LNCaP clone FGC (cell line): ENCODE measurements around the gene MXD4.

Source experiments
- DNase-seq: peaks from one replicate; pipeline ENCODE4 v3.0.0-alpha.2; 2011; ENCODE audit warnings: low read depth
- H3K4me3 ChIP-seq: 2 replicates; pipeline ENCODE4 v1.5.1; 2011; ENCODE audit warnings: mild to moderate bottlenecking, low read depth, low read length, control low read depth
- TF ChIP-seq, protein P1 (sequence below): IDR thresholded peaks from 2 replicates; pipeline ENCODE4 v1.5.1; 2012; ENCODE audit warnings: mild to moderate bottlenecking; ENCODE audit not compliant: control insufficient read depth, insufficient read depth; ENCODE audit errors: extremely low read depth

The MXD4 gene

GRCh38 chr4:2243681-2244380, 18.1 kb downstream of the MXD4 start:
- TF ChIP-seq, protein P1, sequence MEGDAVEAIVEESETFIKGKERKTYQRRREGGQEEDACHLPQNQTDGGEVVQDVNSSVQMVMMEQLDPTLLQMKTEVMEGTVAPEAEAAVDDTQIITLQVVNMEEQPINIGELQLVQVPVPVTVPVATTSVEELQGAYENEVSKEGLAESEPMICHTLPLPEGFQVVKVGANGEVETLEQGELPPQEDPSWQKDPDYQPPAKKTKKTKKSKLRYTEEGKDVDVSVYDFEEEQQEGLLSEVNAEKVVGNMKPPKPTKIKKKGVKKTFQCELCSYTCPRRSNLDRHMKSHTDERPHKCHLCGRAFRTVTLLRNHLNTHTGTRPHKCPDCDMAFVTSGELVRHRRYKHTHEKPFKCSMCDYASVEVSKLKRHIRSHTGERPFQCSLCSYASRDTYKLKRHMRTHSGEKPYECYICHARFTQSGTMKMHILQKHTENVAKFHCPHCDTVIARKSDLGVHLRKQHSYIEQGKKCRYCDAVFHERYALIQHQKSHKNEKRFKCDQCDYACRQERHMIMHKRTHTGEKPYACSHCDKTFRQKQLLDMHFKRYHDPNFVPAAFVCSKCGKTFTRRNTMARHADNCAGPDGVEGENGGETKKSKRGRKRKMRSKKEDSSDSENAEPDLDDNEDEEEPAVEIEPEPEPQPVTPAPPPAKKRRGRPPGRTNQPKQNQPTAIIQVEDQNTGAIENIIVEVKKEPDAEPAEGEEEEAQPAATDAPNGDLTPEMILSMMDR: no peak
- no peak overlapping the region for H3K4me3 ChIP-seq
- no peak for DNase-seq

- peak within 1 kb of the TSS; percentile 83 for H3K4me3 ChIP-seq
- peak; percentile 87 for DNase-seq
- TF ChIP-seq, protein P1: no peak
Observed at GRCh38 chr4:2241410-2242353, 20.2 kb downstream of the MXD4 start, which contains the start of the genes HAUS3 and POLN. Gene HAUS3 (minus strand): TSS chr4:2242121. CDS start chr4:2240946, 1,175 bp downstream. Gene POLN (minus strand): TSS chr4:2242121. CDS start chr4:2229231, 12,890 bp downstream.

GRCh38 chr4:2241003-2241402, 20.9 kb downstream of the MXD4 start:
- no peak for DNase-seq
- TF ChIP-seq, protein P1: no peak
- H3K4me3 ChIP-seq: peak overlapping the region; percentile 83

- TF ChIP-seq, protein P1: no peak
- DNase-seq: no peak
- H3K4me3 ChIP-seq: no peak overlapping the region
Observed at GRCh38 chr4:2236944-2237666, 24.8 kb downstream of the MXD4 start.

DNA sequence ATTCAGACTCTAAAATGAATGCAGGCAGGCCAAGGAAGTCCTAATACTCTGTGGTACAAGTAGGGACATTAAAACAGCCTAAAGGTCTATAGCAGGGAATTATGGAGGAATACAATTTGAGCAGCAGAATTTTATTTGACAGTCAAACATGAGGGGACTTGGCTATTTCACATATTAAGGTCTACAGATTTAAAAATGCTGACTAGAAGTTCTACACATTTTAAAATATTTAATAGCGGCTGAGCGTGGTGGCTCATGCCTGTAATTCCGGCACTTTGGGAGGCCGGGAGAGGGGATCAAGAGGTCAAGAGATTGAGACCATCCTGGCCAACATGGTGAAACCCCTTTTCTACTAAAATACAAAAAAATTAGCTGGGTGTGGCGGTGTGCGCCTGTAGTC, 30.8 kb downstream of the MXD4 start:
- TF ChIP-seq, protein P1: no peak
- DNase-seq: no peak
- H3K4me3 ChIP-seq: no peak overlapping the region

- no peak overlapping the region for H3K4me3 ChIP-seq
- DNase-seq: no peak
- TF ChIP-seq, protein P1: no peak
Observed at GRCh38 chr4:2226261-2226660, 35.6 kb downstream of the MXD4 start.
